CD4-positive, alpha-beta T cell treated with Interferon alpha-2 for 1 hour (primary cell): ENCODE measurements around the gene RELL2.

Experiments
- DNase-seq, 2 donors: peaks; one replicate each; pipeline ENCODE4 v3.0.0-alpha.2; 2020 to 2022

RELL2 gene

GRCh38 chr5:141681295-141681694 is 44.5 kb downstream of the RELL2 start:
- DNase-seq = no peak

GRCh38 chr5:141681695-141682641 is 45.2 kb downstream of the RELL2 start, which contains the start of gene ARAP3:
TSS of gene ARAP3 (minus strand) at chr5:141682230. CDS start at chr5:141680486, 1,744 bp downstream.
- peak; percentile 47 to 53 for DNase-seq

GRCh38 chr5:141683596-141684141 is 46.9 kb downstream of the RELL2 start:
- no peak for DNase-seq

- no peak for DNase-seq
Observed at GRCh38 chr5:141685591-141685990, 48.8 kb downstream of the RELL2 start.

- no peak for DNase-seq
Observed at GRCh38 chr5:141686648-141687416, 50.0 kb downstream of the RELL2 start.
